ENCODE data around the gene ANKRD37. TPM values are rescaled to one million over a fixed set of nuclear protein-coding genes. Genes with fewer than 3 reads are reported as not detected.

Gene ANKRD37
- total and polyA plus RNA-seq, 4 donors = 18.9 to 40.5 (median 30.4) TPM

DNA sequence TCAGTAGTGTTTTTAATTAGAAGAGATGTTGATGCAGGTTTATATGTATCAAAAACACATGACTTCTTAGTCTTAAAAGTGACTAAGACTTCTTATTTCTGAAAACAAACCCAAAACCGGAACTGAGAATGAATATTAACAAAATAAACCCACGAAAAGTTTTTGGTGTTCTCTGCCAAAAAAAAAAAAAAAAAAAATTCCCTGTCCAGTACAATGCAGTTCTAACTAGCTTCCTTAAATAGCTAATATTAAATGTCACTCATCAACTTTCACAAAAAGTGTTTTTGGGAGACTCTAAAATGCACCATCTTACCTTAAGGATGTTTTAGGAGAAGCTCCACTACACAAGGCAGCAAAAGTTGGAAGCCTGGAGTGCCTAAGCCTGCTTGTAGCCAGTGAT is 2.0 kb downstream of the ANKRD37 start:
- ATAC-seq (ENCODE audit: low FRiP score) (no peak), DNase-seq (no peak)
- Histone ChIP-seq H3K36me3 (ENCODE audit: control insufficient read depth in 1 of 2, insufficient read depth in 2 of 2, low read length in 1 of 2) (peaks cover 0 to 2% of the 10 kb centered on the region in 2 donors), H3K4me1 (ENCODE audit: control insufficient read depth in 1 of 2, insufficient read depth in 2 of 2, low read length in 2 of 2) (peaks cover 0 to 2% of the 10 kb centered on the region in 2 donors), H3K27ac (ENCODE audit: low read depth in 1 of 2, low read length in 2 of 2) (peak overlapping the region; percentile 54 to 86), H3K9me3 (ENCODE audit: control insufficient read depth, low read length) (no peaks in the 10 kb centered on the region), H3K27me3 (ENCODE audit: control insufficient read depth in 1 of 2, insufficient read depth in 2 of 2, low read length in 1 of 2) (no peaks in the 10 kb centered on the region), H3K4me3 (ENCODE audit: low read length in 2 of 2) (peak overlapping the region; percentile 52 to 80)
- intact Hi-C loops (cut with DNase I) = loop anchor here (5.0 to 10.0 kb wide), 3 partner anchors 41 to 204 kb away; partner anchors contain the start of genes CFAP97 (in 1 of the 2) and SNX25 (in 1 of the 2)
- 0 to 4% methylated on average over 2 of the region's 2 CpGs for WGBS, 2 donors

DNA sequence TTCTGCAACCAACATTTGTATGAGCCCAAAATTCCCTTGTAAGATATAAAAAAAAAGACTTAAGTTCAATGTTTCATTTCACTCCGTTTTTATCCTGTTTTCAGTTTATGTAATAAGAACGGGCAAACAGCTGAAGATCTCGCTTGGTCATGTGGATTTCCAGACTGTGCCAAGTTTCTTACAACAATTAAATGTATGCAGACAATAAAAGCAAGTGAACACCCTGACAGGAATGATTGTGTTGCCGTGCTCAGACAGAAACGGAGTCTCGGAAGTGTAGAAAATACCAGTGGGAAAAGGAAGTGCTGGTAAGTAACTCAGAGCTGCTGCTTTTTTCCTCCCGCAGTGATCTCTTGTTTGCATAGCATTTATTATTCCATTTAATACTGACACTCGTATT is 2.8 kb downstream of the ANKRD37 start:
- Histone ChIP-seq H3K4me3 (ENCODE audit: low read length in 2 of 2) (peak overlapping the region; percentile 52 to 80), H3K27ac (ENCODE audit: low read depth in 1 of 2, low read length in 2 of 2) (peak overlapping the region; percentile 49 to 86), H3K36me3 (ENCODE audit: control insufficient read depth in 1 of 2, insufficient read depth in 2 of 2, low read length in 1 of 2) (peaks cover 0 to 2% of the 10 kb centered on the region in 2 donors), H3K4me1 (ENCODE audit: control insufficient read depth in 1 of 2, insufficient read depth in 2 of 2, low read length in 2 of 2) (peaks cover 0 to 2% of the 10 kb centered on the region in 2 donors), H3K9me3 (ENCODE audit: control insufficient read depth, low read length) (no peaks in the 10 kb centered on the region), H3K27me3 (ENCODE audit: control insufficient read depth in 1 of 2, insufficient read depth in 2 of 2, low read length in 1 of 2) (no peaks in the 10 kb centered on the region)
- ATAC-seq (ENCODE audit: low FRiP score) (no peak), DNase-seq (no peak)
- intact Hi-C loops (cut with DNase I) = loop anchor here (5.0 to 10.0 kb wide), 3 partner anchors 42 to 203 kb away; partner anchors contain the start of genes CFAP97 (in 1 of the 2) and SNX25 (in 1 of the 2)
- 5 to 7% methylated on average over 8 of the region's 8 CpGs for WGBS, 2 donors

DNA sequence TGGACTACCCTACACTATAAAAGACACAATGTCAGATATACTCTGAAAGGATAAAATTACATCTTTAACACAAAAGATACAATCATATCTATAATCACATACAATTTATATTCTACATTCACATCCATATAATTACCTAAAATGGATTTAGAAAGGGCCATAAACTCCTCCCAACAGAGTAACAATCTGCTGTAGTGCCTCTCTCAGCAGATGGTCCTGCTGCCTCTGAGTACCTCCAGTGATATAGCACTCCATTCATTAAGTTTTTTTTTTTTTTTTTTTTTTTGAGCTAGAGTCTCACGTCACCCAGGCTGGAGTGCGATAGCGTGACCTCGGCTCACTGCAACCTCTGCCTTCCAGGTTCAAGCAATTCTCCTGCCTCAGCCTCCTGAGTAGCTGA is 7.4 kb downstream of the ANKRD37 start:
- Histone ChIP-seq H3K9me3 (ENCODE audit: control insufficient read depth, low read length) (no peaks in the 10 kb centered on the region), H3K36me3 (ENCODE audit: control insufficient read depth in 1 of 2, insufficient read depth in 2 of 2, low read length in 1 of 2) (peaks cover 2 to 8% of the 10 kb centered on the region in 2 donors), H3K27me3 (ENCODE audit: control insufficient read depth in 1 of 2, insufficient read depth in 2 of 2, low read length in 1 of 2) (no peaks in the 10 kb centered on the region), H3K4me3 (ENCODE audit: low read length in 2 of 2) (no peak overlapping the region), H3K4me1 (ENCODE audit: control insufficient read depth in 1 of 2, insufficient read depth in 2 of 2, low read length in 2 of 2) (peaks cover 0 to 2% of the 10 kb centered on the region in 2 donors), H3K27ac (ENCODE audit: low read depth in 1 of 2, low read length in 2 of 2) (peak overlapping the region in 1 of 2 donors; percentile 57)
- intact Hi-C loops (cut with DNase I) = no loop called here
- WGBS, 2 donors = 37 to 69% methylated on average over 4 of the region's 4 CpGs
- DNase-seq = no peak
- no peak for ATAC-seq (ENCODE audit: low FRiP score)

DNA sequence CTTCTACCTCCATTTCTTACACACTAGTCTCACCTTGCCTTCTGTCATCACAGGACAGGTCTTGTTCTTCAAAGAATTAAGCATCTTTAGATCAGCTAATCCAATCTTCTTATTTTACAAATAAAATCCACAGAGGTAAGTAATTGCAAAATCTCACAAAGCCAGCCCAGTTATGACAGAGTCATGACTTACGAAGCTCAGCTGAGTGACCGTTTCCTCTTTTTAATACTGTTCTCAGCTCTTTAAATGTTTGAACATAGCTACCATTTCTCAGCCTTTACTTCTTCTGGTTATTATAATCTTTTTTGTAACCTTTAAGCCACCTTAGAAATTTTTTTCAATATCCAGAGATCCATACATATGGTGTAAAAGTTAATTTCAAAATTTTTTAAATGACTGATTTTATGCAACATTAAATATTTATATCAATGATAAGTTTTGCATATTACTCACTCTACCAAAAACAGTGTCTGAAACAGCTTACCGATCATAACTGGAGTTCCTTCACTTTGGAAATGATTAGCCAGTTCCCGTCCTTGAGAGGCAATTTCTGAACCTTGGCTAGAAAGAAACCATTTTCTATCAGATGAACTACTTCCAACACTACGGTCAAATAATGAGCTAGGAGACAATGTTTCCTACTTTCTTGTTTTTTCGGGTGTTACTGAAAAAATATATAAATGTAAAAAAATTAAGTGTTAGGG is 8.8 kb downstream of the ANKRD37 start:
- intact Hi-C loops (cut with DNase I) = no loop called here
- Histone ChIP-seq H3K4me1 (ENCODE audit: control insufficient read depth in 1 of 2, insufficient read depth in 2 of 2, low read length in 2 of 2) (peaks cover 0 to 2% of the 10 kb centered on the region in 2 donors), H3K9me3 (ENCODE audit: control insufficient read depth, low read length) (no peaks in the 10 kb centered on the region), H3K4me3 (ENCODE audit: low read length in 2 of 2) (no peak overlapping the region), H3K27me3 (ENCODE audit: control insufficient read depth in 1 of 2, insufficient read depth in 2 of 2, low read length in 1 of 2) (no peaks in the 10 kb centered on the region), H3K27ac (ENCODE audit: low read depth in 1 of 2, low read length in 2 of 2) (no peak overlapping the region), H3K36me3 (ENCODE audit: control insufficient read depth in 1 of 2, insufficient read depth in 2 of 2, low read length in 1 of 2) (peaks cover 2 to 8% of the 10 kb centered on the region in 2 donors)
- WGBS, 2 donors = 87 to 89% methylated on average over 6 of the region's 6 CpGs
- DNase-seq (no peak), ATAC-seq (ENCODE audit: low FRiP score) (no peak)

DNA sequence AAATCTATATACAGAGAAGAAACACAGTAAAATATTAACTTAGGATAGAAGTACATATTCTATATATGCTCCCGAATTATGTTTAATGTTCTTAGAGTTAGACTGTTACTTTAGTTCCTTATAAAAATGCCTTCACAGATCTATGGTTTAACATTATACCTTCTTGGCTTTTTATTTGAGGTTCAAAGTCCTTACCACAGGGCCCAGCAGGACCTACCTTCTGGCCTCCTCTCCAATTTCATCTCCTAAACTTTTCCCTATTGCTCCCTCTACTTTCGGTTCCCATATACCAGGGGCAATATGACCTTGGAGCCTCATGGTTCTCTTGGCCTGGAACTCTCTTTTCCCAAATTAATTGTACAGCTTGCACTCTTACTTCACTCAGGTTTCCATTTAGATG is 11.8 kb downstream of the ANKRD37 start:
- 94 to 96% methylated on average over 2 of the region's 2 CpGs for whole genome bisulfite sequencing, 2 donors
- DNase-seq (no peak), ATAC-seq (ENCODE audit: low FRiP score) (no peak)
- Histone ChIP-seq H3K27ac (ENCODE audit: low read depth in 1 of 2, low read length in 2 of 2) (no peak overlapping the region), H3K4me1 (ENCODE audit: control insufficient read depth in 1 of 2, insufficient read depth in 2 of 2, low read length in 2 of 2) (peaks cover 2% of the 10 kb centered on the region in 2 donors), H3K9me3 (ENCODE audit: control insufficient read depth, low read length) (no peaks in the 10 kb centered on the region), H3K36me3 (ENCODE audit: control insufficient read depth in 1 of 2, insufficient read depth in 2 of 2, low read length in 1 of 2) (peaks cover 0 to 8% of the 10 kb centered on the region in 2 donors), H3K27me3 (ENCODE audit: control insufficient read depth in 1 of 2, insufficient read depth in 2 of 2, low read length in 1 of 2) (no peaks in the 10 kb centered on the region), H3K4me3 (ENCODE audit: low read length in 2 of 2) (no peak overlapping the region)
- intact Hi-C loops (cut with DNase I) = no loop called here

DNA sequence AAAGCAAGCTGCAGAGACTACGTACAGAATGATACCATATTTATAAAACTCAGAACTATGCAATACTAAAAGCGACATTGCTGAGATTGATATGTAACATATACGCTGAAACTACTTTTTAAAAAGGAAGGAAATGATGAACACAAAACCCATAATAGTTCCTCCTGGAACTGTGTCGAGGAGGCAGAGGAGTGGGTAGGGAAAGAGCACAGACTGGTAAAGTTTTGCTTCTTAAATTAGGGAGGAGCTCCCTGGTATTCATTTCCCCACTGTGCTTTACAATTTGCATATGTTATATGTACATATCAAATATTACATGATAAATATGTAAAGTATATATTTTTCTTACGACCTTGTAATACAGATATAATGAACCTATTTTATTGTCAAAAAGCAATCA is 15.2 kb downstream of the ANKRD37 start:
- Histone ChIP-seq H3K9me3 (ENCODE audit: control insufficient read depth, low read length) (no peaks in the 10 kb centered on the region), H3K4me1 (ENCODE audit: control insufficient read depth in 1 of 2, insufficient read depth in 2 of 2, low read length in 2 of 2) (peaks cover 2% of the 10 kb centered on the region in 2 donors), H3K4me3 (ENCODE audit: low read length in 2 of 2) (no peak overlapping the region), H3K36me3 (ENCODE audit: control insufficient read depth in 1 of 2, insufficient read depth in 2 of 2, low read length in 1 of 2) (peaks cover 0 to 4% of the 10 kb centered on the region in 2 donors), H3K27ac (ENCODE audit: low read depth in 1 of 2, low read length in 2 of 2) (no peak overlapping the region), H3K27me3 (ENCODE audit: control insufficient read depth in 1 of 2, insufficient read depth in 2 of 2, low read length in 1 of 2) (no peaks in the 10 kb centered on the region)
- no peak for ATAC-seq (ENCODE audit: low FRiP score)
- intact Hi-C loops (cut with DNase I) = no loop called here
- 78 to 85% methylated on average over 5 of the region's 5 CpGs for WGBS, 2 donors
- DNase-seq = no peak

DNA sequence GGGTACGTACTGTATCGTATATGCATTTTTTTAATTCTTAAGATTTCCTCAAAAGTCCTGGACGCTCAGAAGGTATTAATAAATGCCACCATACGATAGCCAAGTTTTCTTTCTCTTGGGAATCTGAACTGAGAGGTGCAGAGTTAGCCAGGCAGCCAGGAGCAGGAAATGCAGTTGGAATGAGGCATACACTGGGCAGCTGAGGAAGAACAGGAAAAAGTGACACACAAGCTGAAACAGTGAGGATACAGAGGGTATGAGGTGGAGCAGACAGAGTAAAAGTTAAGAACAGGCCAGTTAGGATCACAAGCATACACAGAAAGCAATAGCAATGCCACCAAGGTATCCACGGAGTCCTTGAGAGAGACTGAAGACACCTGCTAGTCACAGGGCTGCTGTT is 15.8 kb downstream of the ANKRD37 start:
- no peak for ATAC-seq (ENCODE audit: low FRiP score)

DNA sequence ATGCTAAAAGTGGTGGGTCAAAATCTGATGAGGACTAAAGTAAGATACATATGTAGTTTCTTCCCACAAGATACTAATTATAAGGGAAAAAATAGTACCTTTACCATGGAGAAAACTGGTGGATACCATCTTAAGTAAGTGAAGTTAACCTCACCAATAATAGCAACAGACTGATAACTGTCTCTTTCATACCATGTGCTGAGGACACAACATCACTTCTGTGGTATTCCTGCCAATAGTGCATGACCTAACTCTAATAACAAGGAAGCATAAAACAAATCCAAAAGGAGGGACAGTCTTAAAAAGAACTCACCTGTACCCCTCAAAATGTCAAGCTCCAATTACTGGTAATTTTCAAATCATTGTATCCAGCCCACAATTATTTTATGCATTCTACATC is 20.3 kb downstream of the ANKRD37 start:
- Histone ChIP-seq H3K27ac (ENCODE audit: low read depth in 1 of 2, low read length in 2 of 2) (no peak overlapping the region), H3K36me3 (ENCODE audit: control insufficient read depth in 1 of 2, insufficient read depth in 2 of 2, low read length in 1 of 2) (no peaks in the 10 kb centered on the region), H3K4me1 (ENCODE audit: control insufficient read depth in 1 of 2, insufficient read depth in 2 of 2, low read length in 2 of 2) (peaks cover 2 to 4% of the 10 kb centered on the region in 2 donors), H3K27me3 (ENCODE audit: control insufficient read depth in 1 of 2, insufficient read depth in 2 of 2, low read length in 1 of 2) (no peaks in the 10 kb centered on the region), H3K4me3 (ENCODE audit: low read length in 2 of 2) (no peak overlapping the region), H3K9me3 (ENCODE audit: control insufficient read depth, low read length) (no peaks in the 10 kb centered on the region)
- DNase-seq = no peak
- ATAC-seq (ENCODE audit: low FRiP score) = no peak
- intact Hi-C loops (cut with DNase I) = no loop called here

More for the DNA sequence above, 15.8 kb downstream of the ANKRD37 start:
- Histone ChIP-seq H3K36me3 (ENCODE audit: control insufficient read depth in 1 of 2, insufficient read depth in 2 of 2, low read length in 1 of 2) (peaks cover 0 to 4% of the 10 kb centered on the region in 2 donors), H3K4me1 (ENCODE audit: control insufficient read depth in 1 of 2, insufficient read depth in 2 of 2, low read length in 2 of 2) (peaks cover 2% of the 10 kb centered on the region in 2 donors), H3K27me3 (ENCODE audit: control insufficient read depth in 1 of 2, insufficient read depth in 2 of 2, low read length in 1 of 2) (no peaks in the 10 kb centered on the region), H3K27ac (ENCODE audit: low read depth in 1 of 2, low read length in 2 of 2) (peak overlapping the region; percentile 63 to 79), H3K4me3 (ENCODE audit: low read length in 2 of 2) (no peak overlapping the region), H3K9me3 (ENCODE audit: control insufficient read depth, low read length) (no peaks in the 10 kb centered on the region)
- no peak for DNase-seq
- intact Hi-C loops (cut with DNase I) = no loop called here
- WGBS, 2 donors = 24 to 30% methylated on average over 5 of the region's 5 CpGs
